ENCODE results near the gene THADA. TPM values are rescaled to one million over a fixed set of nuclear protein-coding genes. Genes with fewer than 3 reads are reported as not detected.
A peak's percentile ranks its signal among the peaks of the same experiment; 100 is the strongest.
"Not testable (repeated sequence)": the region's sequence is repeated elsewhere in the genome, so short reads cannot be mapped to it uniquely, and the experiment has no call there.

THADA gene
- polyA plus RNA-seq, 1 donor = 17.0 TPM

GRCh38 chr2:43412114-43412753 is 183.6 kb downstream of the THADA start:
- DNase-seq (ENCODE audit: low read depth) = no peak

- DNase-seq (ENCODE audit: low read depth) = no peak
These were observed 185.7 kb downstream of the THADA start for GRCh38 chr2:43410055-43410604.

GRCh38 chr2:43408407-43409160 is 187.3 kb downstream of the THADA start:
- no peak for DNase-seq (ENCODE audit: low read depth)

- no peak for DNase-seq (ENCODE audit: low read depth)
These were observed 187.9 kb downstream of the THADA start for GRCh38 chr2:43407935-43408334.

- no peak for DNase-seq (ENCODE audit: low read depth)
These were observed 189.1 kb downstream of the THADA start for GRCh38 chr2:43406651-43407279.

GRCh38 chr2:43405829-43406228 is 190.0 kb downstream of the THADA start:
- no peak for DNase-seq (ENCODE audit: low read depth)

- no peak for DNase-seq (ENCODE audit: low read depth)
These were observed 193.3 kb downstream of the THADA start for GRCh38 chr2:43402452-43402937.

- no peak for DNase-seq (ENCODE audit: low read depth)
These were observed 193.8 kb downstream of the THADA start for GRCh38 chr2:43402002-43402401.

- DNase-seq (ENCODE audit: low read depth) = no peak
These were observed 195.3 kb downstream of the THADA start for GRCh38 chr2:43400508-43400907.

- DNase-seq (ENCODE audit: low read depth) = no peak
These were observed 196.1 kb downstream of the THADA start for GRCh38 chr2:43399515-43400264.

GRCh38 chr2:43399098-43399497 is 196.7 kb downstream of the THADA start:
- DNase-seq (ENCODE audit: low read depth) = no peak

- no peak for DNase-seq (ENCODE audit: low read depth)
These were observed 198.0 kb downstream of the THADA start for GRCh38 chr2:43397821-43398220.

- DNase-seq (ENCODE audit: low read depth) = no peak
These were observed 198.4 kb downstream of the THADA start for GRCh38 chr2:43397411-43397810.

- DNase-seq (ENCODE audit: low read depth) = not testable (repeated sequence)
These were observed 199.5 kb downstream of the THADA start for GRCh38 chr2:43396344-43396743.

- no peak for DNase-seq (ENCODE audit: low read depth)
These were observed 201.9 kb downstream of the THADA start for GRCh38 chr2:43393918-43394317.

GRCh38 chr2:43391878-43392215 is 204.0 kb downstream of the THADA start:
- peak; percentile 67 for DNase-seq (ENCODE audit: low read depth)

GRCh38 chr2:43391201-43391877 is 204.5 kb downstream of the THADA start:
- no peak for DNase-seq (ENCODE audit: low read depth)

GRCh38 chr2:43389581-43390466 is 206.0 kb downstream of the THADA start:
- DNase-seq (ENCODE audit: low read depth) = no peak

- no peak for DNase-seq (ENCODE audit: low read depth)
These were observed 207.5 kb downstream of the THADA start for GRCh38 chr2:43388371-43388770.

All from forelimb muscle (tissue), 1 donor.